Activated CD8-positive, alpha-beta memory T cell treated with anti-CD3 and anti-CD28 coated beads, Interleukin-2, amount 50 U/mL, for 1 hour (primary cell): Measurements from ENCODE around the gene COL12A1.

Experiments
- DNase-seq: peaks from one replicate; pipeline ENCODE4 v3.0.0-alpha.2; 2020; ENCODE audit errors: extremely low read depth

The COL12A1 gene

GRCh38 chr6:75041381-75041780, 164.5 kb downstream of the COL12A1 start:
- no peak for DNase-seq
